ENCODE data around the gene PARN.

PARN gene

DNA sequence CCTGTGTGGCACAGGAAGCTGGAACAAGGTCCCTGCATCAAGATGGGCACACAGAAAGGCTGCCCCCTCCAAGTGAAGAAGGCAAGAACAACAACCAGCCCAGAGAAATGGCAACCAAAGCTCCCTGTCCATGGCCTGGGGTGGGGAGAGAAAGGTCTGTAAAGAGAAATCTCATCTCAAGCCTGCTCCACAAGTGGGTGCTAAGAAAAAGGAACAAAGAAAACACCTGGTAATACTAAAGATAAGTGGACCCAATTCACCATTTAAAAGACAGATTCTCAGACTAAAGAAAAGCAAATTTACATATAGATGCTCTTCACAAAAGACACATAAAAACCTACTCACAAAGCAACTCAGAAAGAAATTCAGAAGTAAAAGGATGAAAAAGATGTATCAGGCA is 107.4 kb downstream of the PARN start:
- Histone ChIP-seq H3K9ac (no peak overlapping the region), H3K27me3 (ENCODE audit: control insufficient read depth, insufficient read depth, low read length) (no peaks in the 10 kb centered on the region), H3K4me2 (ENCODE audit: low read length) (no peak overlapping the region), H3K4me3 (ENCODE audit: low read depth, low read length) (no peak overlapping the region), H3K36me3 (ENCODE audit: control insufficient read depth, insufficient read depth, low read length) (no peaks in the 10 kb centered on the region), H3K27ac (no peak overlapping the region), H3K4me1 (no peaks in the 10 kb centered on the region), H2AFZ (no peak overlapping the region), H3K79me2 (peaks cover 9% of the 10 kb centered on the region), H3K9me3 (ENCODE audit: control insufficient read depth, low read length) (no peaks in the 10 kb centered on the region)
- TF ChIP-seq, protein P1, sequence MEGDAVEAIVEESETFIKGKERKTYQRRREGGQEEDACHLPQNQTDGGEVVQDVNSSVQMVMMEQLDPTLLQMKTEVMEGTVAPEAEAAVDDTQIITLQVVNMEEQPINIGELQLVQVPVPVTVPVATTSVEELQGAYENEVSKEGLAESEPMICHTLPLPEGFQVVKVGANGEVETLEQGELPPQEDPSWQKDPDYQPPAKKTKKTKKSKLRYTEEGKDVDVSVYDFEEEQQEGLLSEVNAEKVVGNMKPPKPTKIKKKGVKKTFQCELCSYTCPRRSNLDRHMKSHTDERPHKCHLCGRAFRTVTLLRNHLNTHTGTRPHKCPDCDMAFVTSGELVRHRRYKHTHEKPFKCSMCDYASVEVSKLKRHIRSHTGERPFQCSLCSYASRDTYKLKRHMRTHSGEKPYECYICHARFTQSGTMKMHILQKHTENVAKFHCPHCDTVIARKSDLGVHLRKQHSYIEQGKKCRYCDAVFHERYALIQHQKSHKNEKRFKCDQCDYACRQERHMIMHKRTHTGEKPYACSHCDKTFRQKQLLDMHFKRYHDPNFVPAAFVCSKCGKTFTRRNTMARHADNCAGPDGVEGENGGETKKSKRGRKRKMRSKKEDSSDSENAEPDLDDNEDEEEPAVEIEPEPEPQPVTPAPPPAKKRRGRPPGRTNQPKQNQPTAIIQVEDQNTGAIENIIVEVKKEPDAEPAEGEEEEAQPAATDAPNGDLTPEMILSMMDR (IDR thresholded peaks at IDR 0.05) = no peak

DNA sequence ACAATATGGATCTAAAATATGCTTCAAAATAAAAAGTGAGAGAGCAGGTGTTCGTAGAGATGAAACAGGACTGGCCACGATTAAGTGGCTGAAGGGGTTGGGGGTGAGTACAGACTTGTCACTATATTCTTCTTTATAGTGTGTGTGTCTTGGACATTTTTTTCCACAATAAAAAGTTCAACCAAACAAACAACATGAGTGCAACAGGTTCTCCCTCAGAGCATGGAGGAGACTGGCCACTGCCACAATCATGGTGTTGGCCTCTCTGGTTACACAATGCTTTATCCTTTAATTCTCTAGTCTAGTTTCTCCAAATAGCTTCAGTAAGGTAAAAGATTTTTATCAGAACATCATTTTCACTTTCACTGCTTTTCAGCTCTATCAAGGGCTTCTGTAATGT is 109.3 kb downstream of the PARN start:
- TF ChIP-seq, protein P1 (IDR thresholded peaks at IDR 0.05) = no peak
- H3K4me3 ChIP-seq (ENCODE audit: low read depth, low read length) = no peak overlapping the region
- H3K36me3 ChIP-seq (ENCODE audit: control insufficient read depth, insufficient read depth, low read length) = no peaks in the 10 kb centered on the region
- no peaks in the 10 kb centered on the region for H3K27me3 ChIP-seq (ENCODE audit: control insufficient read depth, insufficient read depth, low read length)
- no peaks in the 10 kb centered on the region for H3K4me1 ChIP-seq
- H3K4me2 ChIP-seq (ENCODE audit: low read length) = no peak overlapping the region
- peaks cover 7% of the 10 kb centered on the region for H3K79me2 ChIP-seq
- no peaks in the 10 kb centered on the region for H3K9me3 ChIP-seq (ENCODE audit: control insufficient read depth, low read length)
- H2AFZ ChIP-seq = no peak overlapping the region
- H3K9ac ChIP-seq = no peak overlapping the region
- no peak overlapping the region for H3K27ac ChIP-seq

DNA sequence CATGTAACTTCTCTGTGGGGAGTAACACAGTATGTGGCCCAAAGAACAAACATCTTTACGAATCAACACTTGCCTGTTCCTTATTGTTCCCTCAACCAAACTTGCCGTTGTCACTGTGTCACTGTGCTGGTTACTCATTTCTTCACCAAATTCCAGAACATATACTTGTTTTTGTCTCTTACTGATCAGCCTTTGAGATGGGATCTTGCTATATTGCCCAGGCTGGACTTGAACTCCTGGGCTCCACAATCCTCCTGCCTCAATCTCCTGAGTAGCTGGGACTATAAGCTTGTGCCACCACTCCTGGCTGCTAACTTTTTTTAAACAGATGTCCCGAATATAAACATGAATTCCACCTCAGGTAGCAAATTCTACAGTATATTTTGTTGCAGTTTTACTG is 115.1 kb downstream of the PARN start:
- Histone ChIP-seq H3K9ac (no peak overlapping the region), H3K4me2 (ENCODE audit: low read length) (no peak overlapping the region), H3K4me1 (peaks cover 14% of the 10 kb centered on the region), H3K27me3 (ENCODE audit: control insufficient read depth, insufficient read depth, low read length) (no peaks in the 10 kb centered on the region), H3K4me3 (ENCODE audit: low read depth, low read length) (no peak overlapping the region), H3K9me3 (ENCODE audit: control insufficient read depth, low read length) (no peaks in the 10 kb centered on the region), H3K36me3 (ENCODE audit: control insufficient read depth, insufficient read depth, low read length) (no peaks in the 10 kb centered on the region), H2AFZ (no peak overlapping the region), H3K79me2 (peaks cover 12% of the 10 kb centered on the region), H3K27ac (no peak overlapping the region)
- TF ChIP-seq, protein P1 (IDR thresholded peaks at IDR 0.05) = no peak

DNA sequence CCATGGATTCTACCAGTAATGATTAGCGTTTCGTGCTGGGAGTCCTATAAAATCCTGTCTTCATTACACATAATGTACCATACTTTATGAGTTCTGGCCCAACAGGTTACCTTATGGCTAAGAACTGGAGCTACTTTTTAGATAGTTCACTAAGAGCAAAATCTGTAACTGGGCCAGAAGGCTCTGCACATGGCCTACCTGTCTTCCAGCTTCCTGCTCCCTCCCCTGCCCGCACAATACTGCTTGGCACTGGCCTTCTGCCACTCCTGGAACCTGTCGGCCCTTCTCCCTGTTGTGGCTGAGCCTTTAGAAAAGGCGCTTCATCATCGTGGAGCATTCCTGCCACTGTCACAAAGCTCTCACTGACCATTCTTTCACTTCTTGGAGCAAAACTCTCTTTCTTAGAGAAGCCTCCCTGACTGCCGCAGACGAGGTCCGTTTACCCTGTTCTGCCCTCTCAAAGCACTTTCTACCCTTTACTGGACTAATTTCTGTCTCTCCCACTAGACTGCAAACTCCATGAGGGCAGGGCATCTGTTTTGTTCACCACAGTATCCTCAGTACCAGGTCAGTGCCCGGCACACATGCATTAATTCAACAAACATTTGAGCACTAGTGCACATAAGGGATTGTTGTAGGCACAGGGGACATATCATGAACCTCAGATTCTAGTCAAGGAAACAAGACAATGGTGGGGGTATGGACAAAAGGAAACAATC is 116.5 kb downstream of the PARN start:
- Histone ChIP-seq H3K27me3 (ENCODE audit: control insufficient read depth, insufficient read depth, low read length) (no peaks in the 10 kb centered on the region), H3K9me3 (ENCODE audit: control insufficient read depth, low read length) (no peaks in the 10 kb centered on the region), H3K79me2 (peaks cover 12% of the 10 kb centered on the region), H3K27ac (no peak overlapping the region), H3K4me1 (peaks cover 23% of the 10 kb centered on the region), H3K4me3 (ENCODE audit: low read depth, low read length) (no peak overlapping the region), H2AFZ (no peak overlapping the region), H3K4me2 (ENCODE audit: low read length) (no peak overlapping the region), H3K9ac (no peak overlapping the region), H3K36me3 (ENCODE audit: control insufficient read depth, insufficient read depth, low read length) (no peaks in the 10 kb centered on the region)
- TF ChIP-seq, protein P1 (IDR thresholded peaks at IDR 0.05) = no peak

DNA sequence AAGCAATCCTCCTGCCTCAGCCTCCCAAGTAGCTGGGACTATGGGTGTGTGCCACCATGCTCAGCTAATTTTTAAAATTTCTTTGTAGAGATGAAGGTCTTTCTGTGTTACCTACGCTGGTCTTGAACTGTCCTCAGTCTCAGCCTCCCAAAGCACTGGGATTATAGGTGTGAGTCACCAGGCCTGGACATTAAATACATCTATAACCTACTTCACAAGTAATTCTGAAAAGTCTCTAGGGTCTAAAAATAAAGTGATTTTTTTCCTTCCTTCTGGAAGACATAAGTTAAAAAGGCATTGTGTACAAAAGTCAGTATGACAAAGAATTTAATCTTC is 118.3 kb downstream of the PARN start:
- Histone ChIP-seq H3K4me3 (ENCODE audit: low read depth, low read length) (no peak overlapping the region), H3K27me3 (ENCODE audit: control insufficient read depth, insufficient read depth, low read length) (no peaks in the 10 kb centered on the region), H3K4me1 (peaks cover 23% of the 10 kb centered on the region), H3K4me2 (ENCODE audit: low read length) (no peak overlapping the region), H3K36me3 (ENCODE audit: control insufficient read depth, insufficient read depth, low read length) (no peaks in the 10 kb centered on the region), H3K79me2 (peaks cover 12% of the 10 kb centered on the region), H3K27ac (no peak overlapping the region), H2AFZ (no peak overlapping the region), H3K9me3 (ENCODE audit: control insufficient read depth, low read length) (no peaks in the 10 kb centered on the region), H3K9ac (no peak overlapping the region)
- TF ChIP-seq, protein P1 (IDR thresholded peaks at IDR 0.05) = no peak

All from parathyroid adenoma (tissue), 2 donors.